Thyroid gland (tissue), 4 donors: ENCODE measurements around the gene TP63.

Source experiments
- POLR2A ChIP-seq, 2 donors: fragments of 450-650 bp; IDR thresholded peaks; one replicate each; pipeline ENCODE4 v1.6.1; 2017; ENCODE audit warnings: antibody characterized with exemption in 2 of 2, mild to moderate bottlenecking in 2 of 2, moderate library complexity in 1 of 2
- TF ChIP-seq, protein P1 (sequence below), 6 experiments: fragments of 200-600 bp in 3 of 6; fragments of 450-650 bp in 3 of 6; sonication (generic) in 3 of 6; IDR thresholded peaks; one replicate each; pipeline ENCODE4 v1.5.1; 2016 to 2019; ENCODE audit warnings: antibody characterized with exemption in 6 of 6, mild to moderate bottlenecking in 2 of 6, inconsistent platforms in 1 of 6, moderate library complexity in 1 of 6

DNA sequence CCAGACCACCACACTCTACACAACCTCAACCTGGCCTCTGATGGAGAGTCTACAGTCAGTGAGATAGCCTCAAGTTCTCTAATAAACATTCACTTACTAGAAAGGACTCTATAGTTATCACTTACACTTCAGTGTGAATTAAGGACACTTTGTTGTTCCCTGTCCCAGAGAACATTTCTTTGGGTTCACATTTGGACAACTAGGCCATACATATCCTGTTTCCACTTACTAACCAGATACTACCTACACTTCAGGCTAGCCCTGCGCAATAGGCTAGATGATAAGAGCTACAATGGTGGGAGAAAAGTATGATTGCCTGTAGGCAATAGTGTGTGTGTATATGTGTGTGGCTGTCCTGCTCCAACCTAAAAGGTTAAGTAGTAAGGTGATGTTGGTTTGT, 72.7 kb downstream of the TP63 start:
- TF ChIP-seq, protein P1, sequence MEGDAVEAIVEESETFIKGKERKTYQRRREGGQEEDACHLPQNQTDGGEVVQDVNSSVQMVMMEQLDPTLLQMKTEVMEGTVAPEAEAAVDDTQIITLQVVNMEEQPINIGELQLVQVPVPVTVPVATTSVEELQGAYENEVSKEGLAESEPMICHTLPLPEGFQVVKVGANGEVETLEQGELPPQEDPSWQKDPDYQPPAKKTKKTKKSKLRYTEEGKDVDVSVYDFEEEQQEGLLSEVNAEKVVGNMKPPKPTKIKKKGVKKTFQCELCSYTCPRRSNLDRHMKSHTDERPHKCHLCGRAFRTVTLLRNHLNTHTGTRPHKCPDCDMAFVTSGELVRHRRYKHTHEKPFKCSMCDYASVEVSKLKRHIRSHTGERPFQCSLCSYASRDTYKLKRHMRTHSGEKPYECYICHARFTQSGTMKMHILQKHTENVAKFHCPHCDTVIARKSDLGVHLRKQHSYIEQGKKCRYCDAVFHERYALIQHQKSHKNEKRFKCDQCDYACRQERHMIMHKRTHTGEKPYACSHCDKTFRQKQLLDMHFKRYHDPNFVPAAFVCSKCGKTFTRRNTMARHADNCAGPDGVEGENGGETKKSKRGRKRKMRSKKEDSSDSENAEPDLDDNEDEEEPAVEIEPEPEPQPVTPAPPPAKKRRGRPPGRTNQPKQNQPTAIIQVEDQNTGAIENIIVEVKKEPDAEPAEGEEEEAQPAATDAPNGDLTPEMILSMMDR (IDR thresholded peaks at IDR 0.05), result no peak
- TF ChIP-seq POLR2A (IDR thresholded peaks at IDR 0.05), result no peak
